Measurements from ENCODE around the gene KIRREL2. TPM values are rescaled to one million over a fixed set of nuclear protein-coding genes. Genes with fewer than 3 reads are reported as not detected.

The KIRREL2 gene
- total and polyA plus RNA-seq, 12 donors, result 0.12 to 0.35 TPM; not detected in 10

DNA sequence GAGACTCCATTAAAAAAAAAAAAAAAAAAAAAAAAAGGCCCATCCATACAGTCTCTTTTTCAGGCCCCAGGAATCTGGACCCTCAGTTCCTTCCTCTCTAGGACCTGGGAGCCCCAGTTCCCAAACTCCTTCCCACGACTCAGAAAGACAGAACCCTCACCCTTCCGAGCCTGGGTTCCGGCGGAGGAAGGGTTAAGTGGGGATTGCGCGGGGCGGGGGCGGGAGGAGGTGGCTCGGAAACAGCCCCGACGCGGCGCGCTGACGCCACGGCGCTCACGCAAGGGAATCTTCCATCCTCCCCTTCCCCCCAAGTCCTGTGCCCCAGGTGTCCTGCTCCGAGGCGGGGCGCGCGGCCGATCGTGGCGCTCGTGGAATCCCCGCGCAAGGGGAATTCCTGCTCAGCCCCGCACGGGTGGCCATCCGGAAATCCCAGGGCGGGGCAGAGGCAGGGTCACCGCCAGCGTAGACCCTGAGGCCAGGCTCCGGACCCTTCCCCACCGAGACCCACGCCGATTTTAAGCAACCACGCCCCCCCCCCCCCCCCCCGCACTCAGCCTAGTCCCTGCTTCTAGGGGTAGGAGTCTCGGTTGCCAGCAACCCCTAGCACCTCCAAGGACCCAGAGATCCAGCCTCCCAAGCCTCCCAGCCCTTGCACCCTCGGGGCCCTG lies 43.0 kb downstream of the KIRREL2 start:
- WGBS, 2 donors, result 0 to 1% methylated on average over 37 to 42 of the region's 43 CpGs
- ATAC-seq (peak; percentile 80 to 93 (median 88)), DNase-seq (peak; percentile 81 to 83)
- Histone ChIP-seq H3K4me3 (peak overlapping the region; percentile 45 to 88 (median 78)), H3K4me1 (peaks cover 0 to 53% (median 12%) of the 10 kb centered on the region in 9 donors), H3K9me3 (no peaks in the 10 kb centered on the region), H3K27ac (peak overlapping the region; percentile 20 to 96 (median 83)), H3K27me3 (no peaks in the 10 kb centered on the region), H3K36me3 (peaks cover 0 to 42% (median 0%) of the 10 kb centered on the region in 9 donors)
- intact Hi-C loops (cut with DNase I), result loop anchor here in 4 of 10 donors (2.0 to 5.0 kb wide), 2 partner anchors 31 to 33 kb away; no protein-coding TSS in a partner anchor
- TF ChIP-seq, protein P1, sequence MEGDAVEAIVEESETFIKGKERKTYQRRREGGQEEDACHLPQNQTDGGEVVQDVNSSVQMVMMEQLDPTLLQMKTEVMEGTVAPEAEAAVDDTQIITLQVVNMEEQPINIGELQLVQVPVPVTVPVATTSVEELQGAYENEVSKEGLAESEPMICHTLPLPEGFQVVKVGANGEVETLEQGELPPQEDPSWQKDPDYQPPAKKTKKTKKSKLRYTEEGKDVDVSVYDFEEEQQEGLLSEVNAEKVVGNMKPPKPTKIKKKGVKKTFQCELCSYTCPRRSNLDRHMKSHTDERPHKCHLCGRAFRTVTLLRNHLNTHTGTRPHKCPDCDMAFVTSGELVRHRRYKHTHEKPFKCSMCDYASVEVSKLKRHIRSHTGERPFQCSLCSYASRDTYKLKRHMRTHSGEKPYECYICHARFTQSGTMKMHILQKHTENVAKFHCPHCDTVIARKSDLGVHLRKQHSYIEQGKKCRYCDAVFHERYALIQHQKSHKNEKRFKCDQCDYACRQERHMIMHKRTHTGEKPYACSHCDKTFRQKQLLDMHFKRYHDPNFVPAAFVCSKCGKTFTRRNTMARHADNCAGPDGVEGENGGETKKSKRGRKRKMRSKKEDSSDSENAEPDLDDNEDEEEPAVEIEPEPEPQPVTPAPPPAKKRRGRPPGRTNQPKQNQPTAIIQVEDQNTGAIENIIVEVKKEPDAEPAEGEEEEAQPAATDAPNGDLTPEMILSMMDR (IDR thresholded peaks at IDR 0.05), result no peak

DNA sequence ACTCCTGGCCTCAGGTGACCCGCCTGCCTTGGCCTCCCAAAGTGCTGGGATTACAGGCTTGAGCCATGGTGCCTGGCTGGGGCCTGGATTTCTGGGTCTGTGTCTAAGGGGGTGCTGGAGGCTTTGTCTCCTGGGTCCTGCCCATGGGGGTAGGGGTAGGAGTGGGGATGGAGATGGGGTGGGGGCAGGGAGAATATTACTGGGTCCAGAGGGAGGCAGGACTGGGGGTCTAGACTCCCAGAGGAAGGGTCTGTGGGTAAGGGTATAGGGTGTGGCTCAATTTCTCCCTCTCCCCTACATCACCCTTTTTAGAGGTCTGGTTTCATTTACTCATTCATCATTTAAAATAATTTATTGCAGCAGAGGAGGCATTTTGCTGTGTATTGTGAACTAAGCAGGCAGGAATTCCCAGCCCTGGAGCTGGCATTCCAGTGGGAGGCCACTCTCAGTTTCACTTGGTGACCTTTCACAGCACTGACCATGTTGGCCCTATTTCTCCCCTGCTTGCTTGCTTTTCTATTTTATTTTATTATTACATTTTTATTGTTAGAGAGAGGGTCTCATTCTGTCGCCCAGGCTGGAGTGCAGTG lies 44.4 kb downstream of the KIRREL2 start:
- H3K4me3 ChIP-seq, result peak overlapping the region in 9 of 10 donors; percentile 45 to 88 (median 78)
- no peaks in the 10 kb centered on the region for H3K9me3 ChIP-seq
- intact Hi-C loops (cut with DNase I), result loop anchor here in 1 of 10 donors (2.0 kb wide), 1 partner anchor 30 kb away; no protein-coding TSS in a partner anchor
- no peak for DNase-seq
- peaks cover 0 to 31% (median 0%) of the 10 kb centered on the region in 9 donors for H3K36me3 ChIP-seq
- no peaks in the 10 kb centered on the region for H3K27me3 ChIP-seq
- 78 to 87% methylated on average over 2 of the region's 2 CpGs for WGBS, 2 donors
- H3K4me1 ChIP-seq, result peaks cover 0 to 64% (median 12%) of the 10 kb centered on the region in 9 donors
- no peak for ATAC-seq
- TF ChIP-seq, protein P1 (IDR thresholded peaks at IDR 0.05), result no peak
- peak overlapping the region in 8 of 10 donors; percentile 58 to 96 (median 86) for H3K27ac ChIP-seq

DNA sequence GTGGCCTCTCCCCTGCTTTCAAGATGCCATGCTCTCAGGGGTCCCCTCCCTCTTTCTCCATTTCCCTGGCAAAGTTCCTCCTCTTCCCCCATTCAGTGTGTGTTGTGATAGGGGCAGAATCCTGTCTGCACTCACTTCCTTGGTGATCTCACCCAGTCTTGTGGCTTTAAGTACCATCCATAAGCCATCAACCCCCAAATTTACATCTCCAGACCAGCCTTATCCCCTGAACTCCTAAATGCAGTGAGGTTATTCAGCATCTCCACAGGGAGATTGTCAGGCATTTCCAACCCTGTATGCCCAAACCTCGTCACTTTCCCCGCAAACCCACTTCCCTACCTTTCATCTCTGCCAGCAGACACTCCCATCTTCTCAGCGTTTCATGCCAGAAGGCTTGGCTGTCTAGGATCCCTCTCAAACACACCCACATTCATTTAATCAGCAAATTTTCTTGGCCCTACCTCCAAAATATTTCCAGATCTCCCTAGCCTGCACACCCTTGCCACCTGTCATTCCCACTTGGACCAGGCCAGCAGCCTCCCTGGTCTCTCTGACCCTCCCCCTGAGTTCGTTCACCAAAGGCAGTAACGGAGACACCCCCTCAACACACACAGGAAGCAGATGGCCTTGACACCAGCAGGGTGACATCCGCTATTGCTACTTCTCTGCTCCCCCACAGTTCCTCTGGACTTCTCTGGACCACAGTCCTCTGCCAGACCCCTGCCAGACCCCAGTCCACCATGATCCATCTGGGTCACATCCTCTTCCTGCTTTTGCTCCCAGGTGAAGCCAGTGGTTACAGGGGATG lies 45.3 kb downstream of the KIRREL2 start, which contains the start of gene HCST:
Gene HCST, plus strand, starts transcription at position 676 of the 808 bp plus-strand sequence. Its CDS starts 65 bp downstream, at position 741.
- peaks cover 0 to 67% (median 12%) of the 10 kb centered on the region in 9 donors for H3K4me1 ChIP-seq
- intact Hi-C loops (cut with DNase I), result loop anchor here in 1 of 10 donors (2.0 kb wide), 1 partner anchor 29 kb away; no protein-coding TSS in a partner anchor
- peak in 1 of 8 donors; percentile 9 for ATAC-seq
- peak within 1 kb of the TSS in 7 of 10 donors; percentile 7 to 88 (median 68) for H3K4me3 ChIP-seq
- H3K9me3 ChIP-seq, result no peaks in the 10 kb centered on the region
- H3K36me3 ChIP-seq, result peaks cover 0 to 31% (median 0%) of the 10 kb centered on the region in 9 donors
- peak within 1 kb of the TSS in 6 of 10 donors; percentile 81 to 96 (median 87) for H3K27ac ChIP-seq
- 31 to 34% methylated on average over 6 of the region's 6 CpGs for WGBS, 2 donors
- TF ChIP-seq, protein P1 (IDR thresholded peaks at IDR 0.05), result no peak
- H3K27me3 ChIP-seq, result no peaks in the 10 kb centered on the region
- DNase-seq, result no peak
